GM23338 (cell line): ENCODE data around the gene CACNB4. TPM values are rescaled to one million over a fixed set of nuclear protein-coding genes. Genes with fewer than 3 reads are reported as not detected.

ENCODE experiments used
- ATAC-seq: fragments of 200-7000 bp; cut with Tn5 transposase; 3 replicates; pipeline ENCODE4 v1.9.1; 2020
- DNase-seq: peaks from one replicate; pipeline ENCODE4 v3.0.0-alpha.2; 2015; ENCODE audit warnings: low spot score
- H2AFZ ChIP-seq: fragments of 200-600 bp; sonication (generic); 2 replicates; pipeline ENCODE4 v1.8.0; 2016; ENCODE audit warnings: antibody characterized with exemption, mild to moderate bottlenecking, moderate library complexity
- H3F3A ChIP-seq: fragments of 200-600 bp; sonication (generic); replicated peaks from 2 replicates; pipeline ENCODE4 v1.8.0; 2017; ENCODE audit warnings: antibody characterized with exemption, mixed run types, low read depth
- H3K27ac ChIP-seq: fragments of 200-600 bp; sonication (generic); 2 replicates; pipeline ENCODE4 v1.6.1; 2016; ENCODE audit warnings: low read depth
- H3K27me3 ChIP-seq: fragments of 200-600 bp; sonication (generic); 2 replicates; pipeline ENCODE4 v1.8.0; 2016; ENCODE audit warnings: mild to moderate bottlenecking, mixed run types, moderate library complexity; ENCODE audit not compliant: insufficient read depth
- H3K36me3 ChIP-seq: fragments of 200-600 bp; sonication (generic); 2 replicates; pipeline ENCODE4 v1.8.0; 2016; ENCODE audit warnings: mild to moderate bottlenecking; ENCODE audit not compliant: insufficient read depth
- H3K4me1 ChIP-seq: fragments of 200-600 bp; sonication (generic); 2 replicates; pipeline ENCODE4 v1.8.0; 2016; ENCODE audit warnings: mild to moderate bottlenecking, moderate library complexity; ENCODE audit not compliant: insufficient read depth
- H3K4me2 ChIP-seq: fragments of 200-600 bp; sonication (generic); 2 replicates; pipeline ENCODE4 v1.7.1; 2017; ENCODE audit warnings: mixed run types
- H3K4me3 ChIP-seq: fragments of 200-600 bp; sonication (generic); 2 replicates; pipeline ENCODE4 v1.6.1; 2016; ENCODE audit warnings: mixed run types
- H3K79me2 ChIP-seq: fragments of 200-600 bp; sonication (generic); replicated peaks from 2 replicates; pipeline ENCODE4 v1.8.0; 2017; ENCODE audit warnings: mild to moderate bottlenecking; ENCODE audit not compliant: insufficient read depth
- H3K9me2 ChIP-seq: fragments of 200-600 bp; sonication (generic); 2 replicates; pipeline ENCODE4 v1.8.0; 2017; ENCODE audit not compliant: insufficient read depth
- H4K20me1 ChIP-seq: fragments of 200-600 bp; sonication (generic); replicated peaks from 2 replicates; pipeline ENCODE4 v1.8.0; 2017; ENCODE audit warnings: mild to moderate bottlenecking; ENCODE audit not compliant: insufficient read depth
- H3K27ac Mint-ChIP-seq: 2 replicates; pipeline ENCODE4 v1.8.0; 2020; ENCODE audit warnings: inconsistent platforms, mild to moderate bottlenecking, moderate library complexity, mixed read lengths
- H3K27me3 Mint-ChIP-seq: 3 replicates; pipeline ENCODE4 v1.8.0; 2022; ENCODE audit warnings: low read depth, mild to moderate bottlenecking, moderate library complexity, mixed read lengths, inconsistent platforms; ENCODE audit not compliant: insufficient read depth, poor library complexity
- H3K36me3 Mint-ChIP-seq: 3 replicates; pipeline ENCODE4 v1.8.0; 2021; ENCODE audit warnings: low read depth, mild to moderate bottlenecking, inconsistent platforms, moderate library complexity, mixed read lengths
- H3K4me1 Mint-ChIP-seq: 3 replicates; pipeline ENCODE4 v1.8.0; 2020; ENCODE audit warnings: mild to moderate bottlenecking, inconsistent platforms, mixed read lengths
- H3K4me3 Mint-ChIP-seq: 3 replicates; pipeline ENCODE4 v1.8.0; 2021; ENCODE audit warnings: moderate library complexity, mild to moderate bottlenecking, inconsistent platforms, mixed read lengths
- H3K9me3 Mint-ChIP-seq: 3 replicates; pipeline ENCODE4 v1.8.0; 2020; ENCODE audit warnings: moderate library complexity, mild to moderate bottlenecking, inconsistent platforms, mixed read lengths
- CREB1 ChIP-seq: fragments of 250-450 bp; sonication (Bioruptor Pico); IDR thresholded peaks from 2 replicates; pipeline ENCODE4 v1.5.0; 2020; ENCODE audit warnings: low read depth, mild to moderate bottlenecking, moderate library complexity
- ETS1 ChIP-seq: IDR thresholded peaks from 2 replicates; pipeline ENCODE4 v1.6.1; 2016; ENCODE audit warnings: antibody characterized with exemption
- EZH2 ChIP-seq: fragments of 200-600 bp; sonication (generic); IDR thresholded peaks from one replicate; pipeline ENCODE4 v1.8.0; 2017; ENCODE audit warnings: antibody characterized with exemption, mild to moderate bottlenecking, low read depth; ENCODE audit not compliant: unreplicated experiment
- POLR2AphosphoS5 ChIP-seq: IDR thresholded peaks from 2 replicates; pipeline ENCODE4 v1.6.1; 2016; ENCODE audit warnings: antibody characterized with exemption, low read depth
- REST ChIP-seq: IDR thresholded peaks from one replicate; pipeline ENCODE4 v1.6.1; 2018; ENCODE audit warnings: antibody characterized with exemption; ENCODE audit not compliant: unreplicated experiment
- STAT1 ChIP-seq: IDR thresholded peaks from one replicate; pipeline ENCODE4 v1.6.1; 2016; ENCODE audit warnings: antibody characterized with exemption; ENCODE audit not compliant: unreplicated experiment
- ZNF114 ChIP-seq: fragments of 250-450 bp; sonication (Bioruptor Pico); IDR thresholded peaks from 2 replicates; pipeline ENCODE4 v1.5.0; 2020; ENCODE audit warnings: mild to moderate bottlenecking, moderate library complexity
- ZNF462 ChIP-seq: fragments of 250-450 bp; sonication (Bioruptor Pico); IDR thresholded peaks from 2 replicates; pipeline ENCODE4 v1.5.0; 2020; ENCODE audit warnings: mild to moderate bottlenecking, moderate library complexity
- polyA plus RNA-seq: library from polyadenylated mRNA; unstranded; fragments of >200 nt; fragmentation: Nextera tagmentation; extraction: Ambion mirVana; gene quantifications from 2 replicates; pipeline ENCODE4 v1.2.1, GENCODE V29; 2016
- total RNA-seq: library from RNA; depleted of rRNA; stranded (reverse); fragments of >200 nt; shearing (Covaris generic); gene quantifications from 2 replicates; pipeline ENCODE4 v1.2.3, GENCODE V29; 2014

Gene CACNB4
- total and polyA plus RNA-seq, 2 experiments from 2014 or later = 4.0 to 9.8 TPM

- TF ChIP-seq ZNF462 (CRISPR knock-in tag) = no peak
These were observed 82.4 kb downstream of the CACNB4 start (continued) for GRCh38 chr2:152016181-152017120.

- DNase-seq (no peak), ATAC-seq (no peak)
- no peak overlapping the region for H3K27ac ChIP-seq
- no peaks in the 10 kb centered on the region for H3K9me2 ChIP-seq
- no peak overlapping the region for H3K4me3 ChIP-seq
- H3K4me1 ChIP-seq = no peaks in the 10 kb centered on the region
- no peaks in the 10 kb centered on the region for H3F3A ChIP-seq
- no peaks in the 10 kb centered on the region for H3K27me3 ChIP-seq
- Mint-ChIP-seq H3K4me1 (no peaks in the 10 kb centered on the region), H3K27ac (no peak overlapping the region), H3K4me3 (no peak overlapping the region), H3K27me3 (no peaks in the 10 kb centered on the region), H3K36me3 (no peaks in the 10 kb centered on the region), H3K9me3 (no peaks in the 10 kb centered on the region)
- no peak for TF ChIP-seq POLR2AphosphoS5
- no peak overlapping the region for H3K4me2 ChIP-seq
- no peaks in the 10 kb centered on the region for H3K79me2 ChIP-seq
- no peaks in the 10 kb centered on the region for H3K36me3 ChIP-seq
- H4K20me1 ChIP-seq = no peaks in the 10 kb centered on the region
- no peak overlapping the region for H2AFZ ChIP-seq
These were observed 83.3 kb downstream of the CACNB4 start for GRCh38 chr2:152015552-152015951.

- Histone ChIP-seq H3K9me2 (no peaks in the 10 kb centered on the region), H3K4me3 (no peak overlapping the region), H3K36me3 (no peaks in the 10 kb centered on the region), H3K27me3 (no peaks in the 10 kb centered on the region), H3K27ac (no peak overlapping the region), H3F3A (no peaks in the 10 kb centered on the region), H4K20me1 (no peaks in the 10 kb centered on the region), H2AFZ (no peak overlapping the region), H3K79me2 (no peaks in the 10 kb centered on the region), H3K4me1 (no peaks in the 10 kb centered on the region), H3K4me2 (no peak overlapping the region)
- Mint-ChIP-seq H3K36me3 (no peaks in the 10 kb centered on the region), H3K9me3 (no peaks in the 10 kb centered on the region), H3K4me1 (no peaks in the 10 kb centered on the region), H3K27ac (no peak overlapping the region), H3K4me3 (no peak overlapping the region), H3K27me3 (peaks cover 2% of the 10 kb centered on the region)
- ATAC-seq (no peak), DNase-seq (no peak)
- no peak for TF ChIP-seq EZH2
- TF ChIP-seq ZNF114 = no peak
- TF ChIP-seq STAT1 = no peak
- no peak for TF ChIP-seq REST
- TF ChIP-seq ETS1 = no peak
- no peak for TF ChIP-seq CREB1 (CRISPR knock-in tag)
These were observed 86.1 kb downstream of the CACNB4 start for GRCh38 chr2:152012697-152013096.
